Thyroid gland (tissue), 4 donors: ENCODE data around the gene SLC27A3. TPM values are rescaled to one million over a fixed set of nuclear protein-coding genes. Genes with fewer than 3 reads are reported as not detected.

Experiments
- DNase-seq, 2 donors: peaks; one replicate each; pipeline ENCODE4 v3.0.0-alpha.2; 2019
- H3K27ac ChIP-seq, 3 donors: fragments of 200-600 bp; sonication (generic); 1 replicate in 2 of 3; 2 replicates in 1 of 3; pipeline ENCODE4 v1.5.1; 2016 to 2019; ENCODE audit warnings: mild to moderate bottlenecking in 1 of 3, moderate library complexity in 1 of 3
- H3K27me3 ChIP-seq: fragments of 200-600 bp; sonication (generic); one replicate; pipeline ENCODE4 v1.5.1; 2019
- H3K36me3 ChIP-seq, 2 donors: fragments of 200-600 bp; sonication (generic); one replicate each; pipeline ENCODE4 v1.5.1; 2016 to 2019
- H3K4me1 ChIP-seq, 2 donors: fragments of 200-600 bp; sonication (generic); one replicate each; pipeline ENCODE4 v1.5.1; 2017 to 2019
- H3K4me3 ChIP-seq, 3 donors: fragments of 200-600 bp; sonication (generic); replicated peaks in 1 of 3; 1 replicate in 2 of 3; 2 replicates in 1 of 3; pipeline ENCODE4 v1.5.1; 2016; ENCODE audit warnings: mild to moderate bottlenecking in 1 of 3
- H3K9me3 ChIP-seq: fragments of 200-600 bp; sonication (generic); one replicate; pipeline ENCODE4 v1.5.1; 2017
- CTCF ChIP-seq, 6 experiments: fragments of 200-600 bp in 3 of 6; fragments of 450-650 bp in 3 of 6; sonication (generic) in 3 of 6; IDR thresholded peaks; one replicate each; pipeline ENCODE4 v1.5.1; 2016 to 2019; ENCODE audit warnings: antibody characterized with exemption in 6 of 6, mild to moderate bottlenecking in 2 of 6, inconsistent platforms in 1 of 6, moderate library complexity in 1 of 6
- POLR2A ChIP-seq, 2 donors: fragments of 450-650 bp; IDR thresholded peaks; one replicate each; pipeline ENCODE4 v1.6.1; 2017; ENCODE audit warnings: antibody characterized with exemption in 2 of 2, mild to moderate bottlenecking in 2 of 2, moderate library complexity in 1 of 2
- WGBS, 2 donors: methylation state at CpG; one replicate each; pipeline ENCODE4 v1.1.5; 2017; 5-methylcytosine and 5-hydroxymethylcytosine counted together
- intact Hi-C: fragments of 100-400 bp; cut with DNase I; formaldehyde crosslinking; loops from one replicate; pipeline ENCODE4 v1.15.1; 2023
- total RNA-seq, 4 donors: library from RNA; depleted of rRNA; stranded (reverse); fragments of >200 nt; gene quantifications; one replicate each; pipeline ENCODE4 v1.2.3, GENCODE V29; 2016

Gene SLC27A3
- total RNA-seq, 4 donors from 2014 or later, result 14.4 to 32.5 (median 23.2) TPM

DNA sequence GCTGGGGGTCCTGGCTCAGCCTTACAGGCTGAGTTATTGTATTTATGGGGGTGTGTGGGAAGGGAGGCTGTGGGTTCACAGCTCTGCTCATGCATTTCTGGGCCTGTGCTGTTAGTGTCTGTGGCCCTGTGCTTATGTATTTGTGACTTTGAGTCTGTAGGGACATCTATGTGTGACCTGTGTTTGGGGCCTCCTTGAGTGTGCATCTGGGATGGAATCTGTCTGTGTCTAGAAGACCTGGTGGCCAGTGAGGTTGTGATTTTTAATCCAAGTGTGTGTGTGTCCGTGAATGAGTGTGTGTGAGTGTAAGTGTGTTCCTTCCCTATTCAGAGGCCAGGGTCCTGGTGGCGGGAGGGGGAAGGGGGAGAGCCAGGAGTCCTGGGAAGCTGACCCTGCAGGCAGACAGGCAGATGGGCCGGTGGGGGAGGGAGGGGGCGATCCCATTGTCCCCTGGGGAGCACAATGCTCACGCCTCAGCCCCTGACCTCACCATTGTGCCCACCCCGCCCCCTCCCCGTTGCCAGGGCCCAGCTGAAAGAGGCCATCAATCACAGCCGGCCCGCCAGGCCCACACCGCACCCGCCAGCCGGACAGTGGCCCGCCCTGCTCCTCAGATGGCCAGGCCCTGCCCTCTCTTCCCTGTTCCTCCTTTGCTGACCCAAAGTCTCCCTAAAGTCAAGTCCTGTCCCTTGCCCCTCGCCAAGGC, 19.6 kb downstream of the SLC27A3 start:
- H3K36me3 ChIP-seq, result no peaks in the 10 kb centered on the region
- intact Hi-C loops, result loop anchor here (5.0 to 10.0 kb wide), 2 partner anchors 150 to 193 kb away; partner anchors contain the start of genes DENND4B and RAB13

GRCh38 chr1:153795330-153795837, 20.2 kb downstream of the SLC27A3 start:
- 70 to 81% methylated on average over 6 to 17 of the region's 18 CpGs for WGBS, 2 donors
- no peak for TF ChIP-seq POLR2A (IDR thresholded peaks at IDR 0.05)
- no peak for TF ChIP-seq CTCF (IDR thresholded peaks at IDR 0.05)
- Histone ChIP-seq H3K4me3 (no peak overlapping the region), H3K27ac (no peak overlapping the region), H3K4me1 (no peaks in the 10 kb centered on the region), H3K9me3 (no peaks in the 10 kb centered on the region), H3K36me3 (no peaks in the 10 kb centered on the region), H3K27me3 (no peaks in the 10 kb centered on the region)
- intact Hi-C loops, result loop anchor here (5.0 to 10.0 kb wide), 2 partner anchors 149 to 192 kb away; partner anchors contain the start of genes DENND4B and RAB13
- no peak for DNase-seq

More for the DNA sequence above, 19.6 kb downstream of the SLC27A3 start:
- Histone ChIP-seq H3K4me1 (peaks cover 0 to 3% of the 10 kb centered on the region in 2 donors), H3K27ac (no peak overlapping the region), H3K9me3 (no peaks in the 10 kb centered on the region), H3K27me3 (no peaks in the 10 kb centered on the region), H3K4me3 (no peak overlapping the region)
- WGBS, 2 donors, result 59 to 71% methylated on average over 8 to 10 of the region's 14 CpGs
- TF ChIP-seq POLR2A (IDR thresholded peaks at IDR 0.05), result no peak
- no peak for TF ChIP-seq CTCF (IDR thresholded peaks at IDR 0.05)
- no peak for DNase-seq

DNA sequence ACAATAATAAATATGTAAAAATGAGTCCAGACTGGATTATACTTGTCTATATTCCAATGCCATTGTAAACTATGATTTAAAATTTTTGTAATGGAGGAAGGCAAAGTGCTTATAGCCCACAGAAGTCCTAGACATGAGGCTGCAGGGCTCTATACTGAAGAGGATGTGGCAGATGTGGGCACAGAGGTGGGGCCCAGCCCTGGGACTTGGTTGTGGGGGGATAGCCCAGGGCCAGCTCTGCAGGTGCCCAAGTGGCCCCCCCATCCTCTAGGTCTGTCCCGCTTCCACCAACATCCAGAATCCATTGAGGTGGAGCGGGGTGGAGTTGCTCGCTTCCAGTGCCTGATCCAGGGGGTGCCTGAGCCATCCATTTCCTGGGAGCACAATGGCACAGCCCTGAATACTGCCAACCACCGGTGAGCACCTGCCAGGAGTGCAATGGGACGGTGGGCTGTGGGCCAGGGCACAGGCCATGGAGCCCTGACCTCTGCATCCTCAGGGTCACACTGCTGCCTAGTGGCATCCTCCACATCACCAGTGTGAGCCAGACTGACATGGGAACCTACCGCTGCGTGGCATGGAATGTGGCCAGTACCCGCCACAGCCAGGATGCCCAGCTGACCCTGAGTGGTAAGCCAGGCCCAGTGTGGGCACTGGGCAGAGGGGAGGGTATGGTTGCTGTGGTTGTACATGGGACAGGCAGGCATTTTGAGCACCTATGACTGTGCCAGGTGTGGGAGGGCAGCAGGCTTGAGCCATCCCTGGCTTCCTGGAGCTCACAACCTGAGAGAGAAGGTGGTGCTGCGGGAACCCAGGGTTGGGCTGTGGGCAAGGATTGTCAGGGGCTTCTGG, 21.0 kb downstream of the SLC27A3 start:
- intact Hi-C loops, result loop anchor here (5.0 to 10.0 kb wide), 2 partner anchors 149 to 191 kb away; partner anchors contain the start of genes DENND4B and RAB13
- no peak overlapping the region for H3K27ac ChIP-seq
- 76 to 89% methylated on average over 2 to 8 of the region's 9 CpGs for WGBS, 2 donors
- H3K4me3 ChIP-seq, result no peak overlapping the region
- TF ChIP-seq POLR2A (IDR thresholded peaks at IDR 0.05) (no peak), CTCF (IDR thresholded peaks at IDR 0.05) (no peak)
- no peaks in the 10 kb centered on the region for H3K36me3 ChIP-seq
- no peaks in the 10 kb centered on the region for H3K9me3 ChIP-seq
- H3K27me3 ChIP-seq, result no peaks in the 10 kb centered on the region
- no peaks in the 10 kb centered on the region for H3K4me1 ChIP-seq
- no peak for DNase-seq

- Histone ChIP-seq H3K4me3 (no peak overlapping the region), H3K9me3 (no peaks in the 10 kb centered on the region), H3K4me1 (no peaks in the 10 kb centered on the region), H3K27me3 (no peaks in the 10 kb centered on the region), H3K36me3 (no peaks in the 10 kb centered on the region), H3K27ac (no peak overlapping the region)
- 57 to 59% methylated on average over 25 to 26 of the region's 26 CpGs for WGBS, 2 donors
- intact Hi-C loops, result loop anchor here (5.0 to 10.0 kb wide), 2 partner anchors 148 to 190 kb away; partner anchors contain the start of genes DENND4B and RAB13
- DNase-seq, result peak; percentile 89 to 92
- peak; percentile 74 to 94 (median 88) for TF ChIP-seq CTCF (IDR thresholded peaks at IDR 0.05)
- TF ChIP-seq POLR2A (IDR thresholded peaks at IDR 0.05), result no peak
Observed at GRCh38 chr1:153796786-153797659, 21.8 kb downstream of the SLC27A3 start.
